ENCODE results near the gene GAS2.

GAS2 gene

DNA sequence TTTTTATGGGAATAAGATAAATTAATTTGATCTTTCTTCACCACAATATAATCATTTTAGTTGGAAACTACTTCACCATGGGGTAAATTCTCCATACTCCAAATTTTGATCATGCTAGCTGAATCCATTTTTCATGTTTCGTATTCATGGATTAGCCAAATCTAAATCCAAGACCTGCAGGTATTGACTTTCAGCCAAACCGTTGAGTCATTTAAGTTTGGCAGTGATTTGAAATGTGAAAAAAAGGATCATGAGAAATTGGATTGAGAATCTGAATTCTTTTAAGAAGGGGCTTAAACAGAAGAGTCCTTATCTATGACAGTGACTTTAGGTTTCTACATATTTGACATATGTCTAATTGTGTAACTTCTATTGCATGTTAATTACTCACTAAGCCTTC, 5.3 kb downstream of the GAS2 start:
- DNase-seq (ENCODE audit: low read depth in 2 of 3, low spot score in 2 of 3): no peak

GRCh38 chr11:22674470-22675439, 8.3 kb downstream of the GAS2 start:
- DNase-seq (ENCODE audit: low read depth in 2 of 3, low spot score in 2 of 3): no peak

DNA sequence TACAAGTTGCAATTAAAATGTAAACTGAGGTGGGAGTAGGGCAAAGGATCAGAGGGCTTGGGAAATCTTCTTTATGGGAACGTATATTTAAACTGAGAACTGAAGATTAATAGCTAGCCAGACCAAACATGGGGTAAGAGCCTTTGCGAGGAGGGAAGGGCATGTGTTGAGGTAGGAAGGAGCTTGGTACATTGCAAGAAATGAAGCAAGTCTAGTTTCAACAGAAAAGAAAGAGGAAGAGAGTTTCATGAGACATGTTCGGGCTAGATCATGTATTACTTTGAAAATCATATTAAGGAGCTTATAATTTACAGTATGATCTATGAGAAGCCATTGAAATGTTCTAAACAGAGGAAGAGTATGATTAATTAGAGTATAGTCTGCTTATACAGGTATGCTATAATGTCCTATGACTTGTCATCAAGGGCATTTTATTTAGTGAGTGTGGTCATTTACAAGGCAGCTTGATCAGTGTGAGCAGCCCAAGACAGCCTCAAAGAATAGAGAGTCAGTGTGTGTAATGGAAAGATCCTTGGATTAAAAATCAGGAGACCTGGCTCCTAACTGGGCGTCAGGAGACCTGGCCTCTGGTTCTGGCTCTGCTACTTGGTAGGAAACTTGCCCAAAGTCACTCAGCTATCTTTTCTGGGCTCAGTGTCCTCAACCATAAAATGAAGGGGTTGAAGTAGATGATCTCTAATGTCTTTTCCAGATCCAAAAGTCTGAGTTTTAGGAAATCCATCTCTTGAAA, 10.9 kb downstream of the GAS2 start:
- no peak for DNase-seq (ENCODE audit: low read depth in 2 of 3, low spot score in 2 of 3)

GRCh38 chr11:22680628-22681027, 14.2 kb downstream of the GAS2 start:
- no peak for DNase-seq (ENCODE audit: low read depth in 2 of 3, low spot score in 2 of 3)

DNA sequence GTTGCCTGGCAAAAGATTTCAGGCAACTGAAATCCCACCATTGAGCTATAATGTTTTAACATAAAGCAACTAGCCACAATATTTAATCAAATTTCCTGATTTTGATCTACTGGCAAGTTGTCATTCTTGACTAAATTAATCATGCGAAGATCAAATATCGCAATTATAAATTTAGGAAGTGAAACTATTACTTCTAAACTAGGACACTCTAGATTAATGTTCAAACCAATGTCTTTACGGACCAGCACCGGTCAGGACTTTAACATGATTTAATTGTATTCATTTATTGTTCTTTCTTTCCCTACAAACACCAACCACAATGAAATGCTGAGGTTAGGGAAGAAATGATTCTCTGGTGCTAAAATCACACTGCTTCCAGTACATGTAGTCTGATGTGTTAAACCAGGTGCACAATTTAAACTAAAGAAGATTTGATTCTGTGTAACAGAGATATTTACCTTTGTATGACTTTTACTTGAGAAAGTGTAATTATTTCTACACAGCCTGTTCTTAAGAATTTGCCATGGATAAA, 14.9 kb downstream of the GAS2 start:
- DNase-seq (ENCODE audit: low read depth in 2 of 3, low spot score in 2 of 3): no peak

DNA sequence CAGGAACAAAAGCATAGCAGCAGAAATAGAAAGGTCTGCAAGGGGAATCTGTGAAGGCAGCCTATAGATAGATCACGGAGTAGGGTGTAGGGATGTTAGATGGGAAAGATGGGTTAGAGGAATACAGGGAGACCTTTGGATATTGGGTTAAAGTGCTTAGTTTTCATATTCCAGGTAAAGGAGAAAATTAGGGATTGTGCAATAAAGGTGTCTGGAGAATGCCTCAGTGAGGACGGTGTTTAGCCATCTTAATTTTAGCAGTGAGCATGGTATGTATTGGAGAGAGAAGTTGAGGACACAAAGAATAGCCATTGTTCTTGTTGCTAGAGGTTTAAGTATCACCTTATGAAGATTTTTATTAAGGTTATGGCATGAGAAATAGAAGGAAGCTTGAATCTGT, 17.7 kb downstream of the GAS2 start:
- DNase-seq (ENCODE audit: low read depth in 2 of 3, low spot score in 2 of 3): no peak

DNA sequence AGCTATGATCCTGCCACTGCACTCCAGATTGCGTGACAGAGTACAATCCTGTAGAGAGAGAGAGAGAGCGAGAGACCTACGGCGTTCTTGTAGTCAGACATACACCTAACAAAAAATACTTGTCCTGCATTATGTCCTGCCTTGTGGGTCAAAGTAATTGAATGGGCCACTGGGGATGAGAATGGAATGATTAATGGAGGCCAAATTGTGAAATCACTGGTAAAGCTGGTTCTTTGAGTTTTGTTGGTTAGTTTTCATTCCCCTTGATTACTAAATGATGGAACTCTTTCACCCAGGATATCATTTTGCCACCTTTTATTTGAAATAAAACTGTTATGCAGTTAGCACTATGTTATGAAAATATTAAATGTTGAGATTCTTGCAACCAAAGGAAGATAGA, 18.7 kb downstream of the GAS2 start:
- no peak for DNase-seq (ENCODE audit: low read depth in 2 of 3, low spot score in 2 of 3)

GRCh38 chr11:22688914-22689313, 22.5 kb downstream of the GAS2 start:
- no peak for DNase-seq (ENCODE audit: low read depth in 2 of 3, low spot score in 2 of 3)

GRCh38 chr11:22690257-22690656, 23.8 kb downstream of the GAS2 start:
- DNase-seq (ENCODE audit: low read depth in 2 of 3, low spot score in 2 of 3): no peak

- no peak for DNase-seq (ENCODE audit: low read depth in 2 of 3, low spot score in 2 of 3)
These were observed 24.5 kb downstream of the GAS2 start for GRCh38 chr11:22690871-22691270.

GRCh38 chr11:22699388-22699787, 33.0 kb downstream of the GAS2 start:
- no peak for DNase-seq (ENCODE audit: low read depth in 2 of 3, low spot score in 2 of 3)

- DNase-seq (ENCODE audit: low read depth in 2 of 3, low spot score in 2 of 3): no peak
These were observed 35.6 kb downstream of the GAS2 start for GRCh38 chr11:22702031-22702430.

- DNase-seq (ENCODE audit: low read depth in 2 of 3, low spot score in 2 of 3): no peak
These were observed 36.6 kb downstream of the GAS2 start for GRCh38 chr11:22703040-22703439.

GRCh38 chr11:22703591-22703990, 37.2 kb downstream of the GAS2 start:
- DNase-seq (ENCODE audit: low read depth in 2 of 3, low spot score in 2 of 3): no peak

GRCh38 chr11:22707119-22707899, 40.9 kb downstream of the GAS2 start:
- DNase-seq (ENCODE audit: low read depth in 2 of 3, low spot score in 2 of 3): no peak

- DNase-seq (ENCODE audit: low read depth in 2 of 3, low spot score in 2 of 3): no peak
These were observed 44.8 kb downstream of the GAS2 start for GRCh38 chr11:22711071-22711770.

DNA sequence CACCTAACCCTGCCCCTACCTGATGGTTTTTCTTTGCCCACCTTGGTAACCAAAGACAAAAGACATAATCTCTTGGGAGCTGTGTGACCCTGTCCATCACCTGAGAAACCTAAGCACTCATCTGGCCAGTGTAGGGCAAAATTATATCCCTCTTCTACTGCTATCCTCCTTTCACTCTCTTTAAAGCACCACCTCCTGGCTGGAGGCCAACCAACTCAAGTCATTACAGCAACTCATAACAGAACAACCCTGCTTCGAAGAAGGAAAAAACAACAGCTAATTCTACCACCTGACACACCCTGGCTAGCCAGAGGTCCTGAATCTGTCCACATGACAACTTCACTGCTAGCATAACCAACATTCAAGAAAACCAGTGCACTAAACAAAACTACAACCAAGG, 45.5 kb downstream of the GAS2 start:
- no peak for DNase-seq (ENCODE audit: low read depth in 2 of 3, low spot score in 2 of 3)

- no peak for DNase-seq (ENCODE audit: low read depth in 2 of 3, low spot score in 2 of 3)
These were observed 46.9 kb downstream of the GAS2 start for GRCh38 chr11:22713336-22713735.

DNA sequence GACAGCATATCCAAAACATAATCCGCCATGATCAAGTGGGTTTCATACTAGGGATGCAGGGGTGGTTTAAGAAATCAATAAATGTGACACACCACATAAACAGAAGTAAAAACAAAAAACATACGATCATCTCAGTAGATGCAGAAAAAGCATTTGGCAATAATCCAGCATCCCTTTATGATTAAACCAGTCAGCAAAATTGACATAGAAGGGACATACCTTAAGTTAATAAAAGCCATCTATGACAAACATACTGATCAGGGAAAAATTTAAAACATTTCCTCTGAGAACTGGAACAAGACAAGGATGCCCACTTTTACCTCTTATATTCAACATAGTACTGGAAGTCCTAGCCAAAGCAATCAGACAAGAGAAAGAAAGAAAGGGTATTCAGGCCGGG, 49.6 kb downstream of the GAS2 start:
- DNase-seq (ENCODE audit: low read depth in 2 of 3, low spot score in 2 of 3): no peak

DNA sequence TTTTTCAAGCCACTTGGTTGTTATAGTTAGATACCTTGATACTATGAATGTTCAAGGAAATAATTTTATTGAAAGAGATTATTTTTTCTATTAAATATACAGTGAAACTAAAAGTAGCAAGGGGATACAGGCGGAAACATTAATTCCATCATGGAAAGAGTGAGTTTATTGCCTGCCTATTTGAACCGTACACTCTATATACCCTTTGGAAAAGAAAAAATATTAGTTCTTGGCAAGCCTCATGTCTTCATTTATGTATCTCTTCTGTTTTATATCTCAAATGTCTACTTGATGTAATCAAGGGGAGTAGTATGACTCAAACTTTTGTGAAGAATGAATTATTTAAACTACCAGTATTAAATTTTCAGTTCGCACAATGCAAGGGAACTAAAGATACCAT, 54.0 kb downstream of the GAS2 start:
- no peak for DNase-seq (ENCODE audit: low read depth in 2 of 3, low spot score in 2 of 3)

GRCh38 chr11:22723274-22723673, 56.9 kb downstream of the GAS2 start:
- DNase-seq (ENCODE audit: low read depth in 2 of 3, low spot score in 2 of 3): no peak
